Esophagus squamous epithelium (tissue), 5 donors: ENCODE results near the gene UNC13C. TPM values are rescaled to one million over a fixed set of nuclear protein-coding genes. Genes with fewer than 3 reads are reported as not detected.

Source experiments
- DNase-seq: peaks from one replicate; lab custom pipeline; 2025; lab: John Stamatoyannopoulos, UW
- H3K27ac ChIP-seq, 4 donors: fragments of 200-600 bp; sonication (generic); one replicate each; pipeline ENCODE4 v1.5.1; 2016 to 2019; ENCODE audit warnings: mild to moderate bottlenecking in 1 of 4
- H3K27me3 ChIP-seq, 4 donors: fragments of 200-600 bp; sonication (generic); 1 replicate in 3 of 4; 2 replicates in 1 of 4; pipeline versions ENCODE4 v1.5.1 to v1.6.0; 2017 to 2021; ENCODE audit warnings: antibody characterized with exemption in 1 of 4
- H3K36me3 ChIP-seq, 3 donors: fragments of 200-600 bp; sonication (generic); one replicate each; pipeline ENCODE4 v1.5.1; 2016 to 2019
- H3K4me1 ChIP-seq, 3 donors: fragments of 200-600 bp; sonication (generic); one replicate each; pipeline ENCODE4 v1.5.1; 2017 to 2019
- H3K4me3 ChIP-seq, 4 donors: fragments of 200-600 bp; sonication (generic); 1 replicate in 3 of 4; 2 replicates in 1 of 4; pipeline ENCODE4 v1.5.1; 2016 to 2019; ENCODE audit warnings: mild to moderate bottlenecking in 2 of 4, moderate library complexity in 1 of 4
- H3K9me3 ChIP-seq, 3 donors: fragments of 200-600 bp; sonication (generic); one replicate each; pipeline ENCODE4 v1.5.1; 2016 to 2019
- POLR2A ChIP-seq, 4 donors: fragments of 450-650 bp; IDR thresholded peaks; one replicate each; pipeline ENCODE4 v1.6.1; 2017; ENCODE audit warnings: antibody characterized with exemption in 4 of 4, mild to moderate bottlenecking in 4 of 4, moderate library complexity in 3 of 4
- WGBS, 2 donors: methylation state at CpG; one replicate each; pipeline ENCODE4 v1.1.5; 2018; 5-methylcytosine and 5-hydroxymethylcytosine counted together
- intact Hi-C: fragments of 100-400 bp; cut with DNase I; formaldehyde crosslinking; loops from one replicate; pipeline ENCODE4 v1.15.0; 2022
- total RNA-seq, 4 donors: library from RNA; depleted of rRNA; stranded (reverse); fragments of >200 nt; gene quantifications; one replicate each; pipeline ENCODE4 v1.1.0, GENCODE V29; 2016
- TF ChIP-seq, protein P1 (sequence below), 6 experiments: fragments of 450-650 bp in 4 of 6; fragments of 200-600 bp in 2 of 6; sonication (generic) in 2 of 6; IDR thresholded peaks; one replicate each; pipeline ENCODE4 v1.5.1; 2016 to 2019; ENCODE audit warnings: antibody characterized with exemption in 6 of 6, mild to moderate bottlenecking in 4 of 6, moderate library complexity in 4 of 6
- donor health status: DM: yes; HTN: yes; CAD: no.

Gene UNC13C
- total RNA-seq, 4 donors from 2014 or later, result 0.18 to 0.19 TPM; not detected in 2

DNA sequence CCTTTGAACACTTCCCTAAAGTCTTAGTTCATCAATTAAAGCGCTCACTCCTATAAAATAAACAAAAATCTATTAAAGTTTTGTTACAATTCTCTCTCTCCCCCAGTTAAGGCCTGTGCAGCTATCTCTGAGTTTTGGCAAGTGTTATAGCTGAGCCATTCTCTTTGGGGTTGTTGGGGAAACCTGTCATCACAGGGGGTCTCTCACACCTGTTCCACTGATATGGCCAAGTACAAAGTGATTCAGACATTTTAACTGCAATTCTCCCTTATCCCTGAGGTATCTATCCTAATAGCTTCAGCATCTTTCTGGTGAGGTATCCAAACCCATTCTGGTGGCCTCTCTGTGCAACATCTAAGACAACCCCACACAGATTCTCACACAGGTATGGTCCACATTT is 116.4 kb downstream of the UNC13C start:
- intact Hi-C loops, result no loop called here
- DNase-seq, result no peak
- no peak overlapping the region for H3K4me3 ChIP-seq
- H3K27ac ChIP-seq, result no peak overlapping the region
- no peaks in the 10 kb centered on the region for H3K4me1 ChIP-seq
- 58 to 81% methylated on average over 1 of the region's 1 CpG for WGBS, 2 donors
- H3K27me3 ChIP-seq, result no peaks in the 10 kb centered on the region
- TF ChIP-seq POLR2A (IDR thresholded peaks at IDR 0.05), result no peak
- TF ChIP-seq, protein P1, sequence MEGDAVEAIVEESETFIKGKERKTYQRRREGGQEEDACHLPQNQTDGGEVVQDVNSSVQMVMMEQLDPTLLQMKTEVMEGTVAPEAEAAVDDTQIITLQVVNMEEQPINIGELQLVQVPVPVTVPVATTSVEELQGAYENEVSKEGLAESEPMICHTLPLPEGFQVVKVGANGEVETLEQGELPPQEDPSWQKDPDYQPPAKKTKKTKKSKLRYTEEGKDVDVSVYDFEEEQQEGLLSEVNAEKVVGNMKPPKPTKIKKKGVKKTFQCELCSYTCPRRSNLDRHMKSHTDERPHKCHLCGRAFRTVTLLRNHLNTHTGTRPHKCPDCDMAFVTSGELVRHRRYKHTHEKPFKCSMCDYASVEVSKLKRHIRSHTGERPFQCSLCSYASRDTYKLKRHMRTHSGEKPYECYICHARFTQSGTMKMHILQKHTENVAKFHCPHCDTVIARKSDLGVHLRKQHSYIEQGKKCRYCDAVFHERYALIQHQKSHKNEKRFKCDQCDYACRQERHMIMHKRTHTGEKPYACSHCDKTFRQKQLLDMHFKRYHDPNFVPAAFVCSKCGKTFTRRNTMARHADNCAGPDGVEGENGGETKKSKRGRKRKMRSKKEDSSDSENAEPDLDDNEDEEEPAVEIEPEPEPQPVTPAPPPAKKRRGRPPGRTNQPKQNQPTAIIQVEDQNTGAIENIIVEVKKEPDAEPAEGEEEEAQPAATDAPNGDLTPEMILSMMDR (IDR thresholded peaks at IDR 0.05), result no peak
- H3K36me3 ChIP-seq, result no peaks in the 10 kb centered on the region
- no peaks in the 10 kb centered on the region for H3K9me3 ChIP-seq

DNA sequence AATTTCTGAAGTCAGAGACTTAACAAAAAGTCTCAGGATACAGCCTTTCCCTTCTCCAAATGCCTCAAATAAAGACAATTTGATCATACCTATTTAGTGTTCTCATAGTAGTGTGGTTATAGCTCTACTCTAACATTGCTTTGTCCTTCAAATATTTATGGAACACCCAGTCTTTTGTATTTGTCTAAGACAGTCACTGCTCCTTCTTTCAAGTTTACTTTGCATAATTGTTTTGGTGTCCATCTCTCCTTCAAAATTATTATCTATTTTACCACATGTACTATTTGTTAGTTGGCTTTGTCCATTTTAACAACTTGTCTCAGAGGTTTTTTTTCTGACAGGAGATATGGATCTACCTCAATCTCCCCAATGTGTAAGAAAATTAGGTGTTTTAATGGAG is 118.8 kb downstream of the UNC13C start:
- Histone ChIP-seq H3K27ac (no peak overlapping the region), H3K4me1 (no peaks in the 10 kb centered on the region), H3K27me3 (no peaks in the 10 kb centered on the region), H3K36me3 (no peaks in the 10 kb centered on the region), H3K9me3 (no peaks in the 10 kb centered on the region), H3K4me3 (no peak overlapping the region)
- no peak for TF ChIP-seq POLR2A (IDR thresholded peaks at IDR 0.05)
- TF ChIP-seq, protein P1 (IDR thresholded peaks at IDR 0.05), result no peak
- intact Hi-C loops, result no loop called here
- DNase-seq, result no peak

DNA sequence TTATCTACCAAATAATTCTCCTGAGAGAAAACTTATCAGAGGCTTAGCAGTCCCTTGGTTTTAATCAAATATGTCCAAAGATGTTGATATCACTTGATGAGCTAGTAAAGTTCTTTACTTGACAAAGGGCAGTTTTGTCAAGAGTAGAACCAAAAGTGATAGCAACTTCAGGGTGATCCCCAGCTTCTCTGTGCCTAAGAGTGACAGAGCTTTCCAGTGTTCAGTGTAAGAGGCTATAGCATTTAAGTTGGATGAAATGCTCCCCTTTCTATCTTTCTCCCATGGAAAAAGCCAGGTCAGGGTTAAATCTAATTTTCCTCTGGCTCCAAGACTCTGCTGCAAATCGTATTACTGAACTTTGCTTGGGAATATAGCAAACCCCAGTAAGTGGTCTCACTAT is 120.8 kb downstream of the UNC13C start:
- Histone ChIP-seq H3K4me3 (no peak overlapping the region), H3K27me3 (no peaks in the 10 kb centered on the region), H3K4me1 (no peaks in the 10 kb centered on the region), H3K36me3 (no peaks in the 10 kb centered on the region), H3K27ac (no peak overlapping the region), H3K9me3 (no peaks in the 10 kb centered on the region)
- 17 to 40% methylated on average over 1 of the region's 1 CpG for WGBS, 2 donors
- no peak for DNase-seq
- TF ChIP-seq, protein P1 (IDR thresholded peaks at IDR 0.05), result no peak
- TF ChIP-seq POLR2A (IDR thresholded peaks at IDR 0.05), result no peak
- intact Hi-C loops, result no loop called here

DNA sequence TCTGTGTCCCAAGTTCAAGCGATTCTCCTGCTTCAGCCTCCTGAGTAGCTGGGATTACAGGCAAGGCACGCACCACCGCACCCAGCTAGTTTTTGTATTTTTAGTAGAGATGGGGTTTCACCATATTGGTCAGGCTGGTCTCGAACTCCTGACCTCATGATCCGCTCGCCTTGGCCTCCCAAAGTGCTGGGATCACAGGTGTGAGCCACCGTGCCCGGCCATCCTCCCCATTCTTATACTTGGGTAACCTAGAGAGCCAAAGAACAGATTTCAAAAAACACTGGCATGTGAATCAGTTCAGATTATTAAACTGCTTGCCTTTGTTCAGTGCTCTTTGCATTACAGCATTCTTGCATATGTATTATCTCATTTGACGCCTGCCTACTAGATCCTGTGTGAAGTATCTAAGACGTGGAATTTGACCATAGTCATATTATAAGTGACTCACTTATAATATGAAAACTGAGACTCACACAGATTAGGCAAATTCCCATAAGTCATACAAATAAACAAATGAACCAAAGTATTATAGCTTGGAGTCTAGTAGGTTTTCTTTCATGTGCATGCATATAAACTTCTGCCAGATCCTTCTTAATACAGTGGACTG is 123.5 kb downstream of the UNC13C start:
- intact Hi-C loops, result no loop called here
- TF ChIP-seq, protein P1 (IDR thresholded peaks at IDR 0.05), result no peak
- TF ChIP-seq POLR2A (IDR thresholded peaks at IDR 0.05), result no peak
- H3K36me3 ChIP-seq, result no peaks in the 10 kb centered on the region
- H3K9me3 ChIP-seq, result no peaks in the 10 kb centered on the region
- no peak for DNase-seq
- no peak overlapping the region for H3K4me3 ChIP-seq
- WGBS, 2 donors, result 64 to 74% methylated on average over 10 of the region's 10 CpGs
- H3K27ac ChIP-seq, result no peak overlapping the region
- H3K4me1 ChIP-seq, result no peaks in the 10 kb centered on the region
- H3K27me3 ChIP-seq, result no peaks in the 10 kb centered on the region

DNA sequence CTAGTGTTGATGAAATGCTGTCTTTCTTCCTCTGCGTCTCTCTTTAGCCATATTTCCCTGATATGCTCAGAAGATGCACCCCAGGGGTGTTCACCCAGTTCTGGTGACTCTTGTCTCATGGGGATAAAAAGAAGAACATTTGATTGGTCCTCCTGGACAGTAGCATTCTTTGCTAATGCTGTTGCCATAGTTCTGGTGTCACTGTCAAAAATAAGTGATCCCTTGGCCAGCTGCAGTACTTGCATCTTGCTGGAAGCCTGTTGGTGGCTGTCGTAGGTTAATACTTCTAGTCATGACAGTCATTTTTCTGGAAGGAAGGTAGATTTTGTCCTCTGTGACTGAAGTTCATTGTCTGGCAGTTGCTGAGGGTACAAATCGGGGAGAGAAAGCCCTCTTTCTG is 124.5 kb downstream of the UNC13C start:
- Histone ChIP-seq H3K4me3 (no peak overlapping the region), H3K4me1 (no peaks in the 10 kb centered on the region), H3K27me3 (no peaks in the 10 kb centered on the region), H3K9me3 (no peaks in the 10 kb centered on the region), H3K27ac (no peak overlapping the region), H3K36me3 (no peaks in the 10 kb centered on the region)
- no peak for TF ChIP-seq POLR2A (IDR thresholded peaks at IDR 0.05)
- TF ChIP-seq, protein P1 (IDR thresholded peaks at IDR 0.05), result no peak
- no peak for DNase-seq
- intact Hi-C loops, result no loop called here
- WGBS, 2 donors, result 65 to 76% methylated on average over 3 of the region's 3 CpGs
